GM23248 (cell line): ENCODE data around the gene ADGRF5. TPM values are rescaled to one million over a fixed set of nuclear protein-coding genes. Genes with fewer than 3 reads are reported as not detected.

Experiments used
- DNase-seq: peaks from one replicate; pipeline ENCODE4 v3.0.0-alpha.2; 2015
- H2AFZ ChIP-seq: fragments of 200-600 bp; sonication (generic); 2 replicates; pipeline ENCODE4 v1.6.1; 2016; ENCODE audit warnings: antibody characterized with exemption
- H3F3A ChIP-seq: fragments of 200-600 bp; sonication (generic); 2 replicates; pipeline ENCODE4 v1.6.1; 2016; ENCODE audit warnings: mild to moderate bottlenecking, antibody characterized with exemption, mixed run types; ENCODE audit not compliant: insufficient read depth
- H3K27ac ChIP-seq: fragments of 200-600 bp; sonication (generic); 2 replicates; pipeline ENCODE4 v1.5.1; 2016; ENCODE audit warnings: mild to moderate bottlenecking
- H3K27me3 ChIP-seq: fragments of 200-600 bp; sonication (generic); replicated peaks from 2 replicates; pipeline ENCODE4 v1.6.1; 2016; ENCODE audit warnings: mild to moderate bottlenecking; ENCODE audit not compliant: insufficient read depth
- H3K36me3 ChIP-seq: fragments of 200-600 bp; sonication (generic); 2 replicates; pipeline ENCODE4 v1.6.1; 2016; ENCODE audit warnings: low read depth, mild to moderate bottlenecking
- H3K4me1 ChIP-seq: fragments of 200-600 bp; sonication (generic); 2 replicates; pipeline ENCODE4 v1.6.1; 2016; ENCODE audit warnings: mild to moderate bottlenecking; ENCODE audit not compliant: insufficient read depth
- H3K4me2 ChIP-seq: fragments of 200-600 bp; sonication (generic); one replicate; pipeline ENCODE4 v1.6.1; 2016; ENCODE audit warnings: mild to moderate bottlenecking; ENCODE audit not compliant: unreplicated experiment
- H3K4me3 ChIP-seq: fragments of 200-600 bp; sonication (generic); 2 replicates; pipeline ENCODE4 v1.5.1; 2016; ENCODE audit warnings: mild to moderate bottlenecking
- H3K79me2 ChIP-seq: fragments of 200-600 bp; sonication (generic); 2 replicates; pipeline ENCODE4 v1.6.1; 2016; ENCODE audit warnings: mild to moderate bottlenecking; ENCODE audit not compliant: insufficient read depth
- H3K9ac ChIP-seq: fragments of 200-600 bp; sonication (generic); 2 replicates; pipeline ENCODE4 v1.6.1; 2016; ENCODE audit warnings: mild to moderate bottlenecking
- H3K9me2 ChIP-seq: fragments of 200-600 bp; sonication (generic); 2 replicates; pipeline ENCODE4 v1.6.1; 2016; ENCODE audit warnings: mixed run types, mild to moderate bottlenecking, moderate library complexity; ENCODE audit not compliant: insufficient read depth
- H3K9me3 ChIP-seq: fragments of 200-600 bp; sonication (generic); one replicate; pipeline ENCODE4 v1.6.1; 2017; ENCODE audit warnings: low read depth
- H4K20me1 ChIP-seq: fragments of 200-600 bp; sonication (generic); 2 replicates; pipeline ENCODE4 v1.6.0; 2016; ENCODE audit not compliant: insufficient read depth
- EZH2 ChIP-seq: fragments of 200-600 bp; sonication (generic); IDR thresholded peaks from 2 replicates; pipeline ENCODE4 v1.6.1; 2018; ENCODE audit warnings: antibody characterized with exemption, mild to moderate bottlenecking; ENCODE audit not compliant: insufficient read depth, poor library complexity, severe bottlenecking
- EZH2phosphoT487 ChIP-seq: fragments of 200-600 bp; sonication (generic); IDR thresholded peaks from 2 replicates; pipeline ENCODE4 v1.6.1; 2018; ENCODE audit warnings: antibody characterized with exemption, moderate library complexity, mild to moderate bottlenecking, low read depth; ENCODE audit not compliant: insufficient read depth
- WGBS, 2 experiments: methylation state at CpG; one replicate each; pipeline ENCODE4 v1.1.6; 2015 to 2017; ENCODE audit warnings: low lambda C conversion rate in 2 of 2, low coverage in 1 of 2; ENCODE audit errors: missing lambda C conversion rate in 2 of 2; 5-methylcytosine and 5-hydroxymethylcytosine counted together
- in situ Hi-C: fragments of 300-500 bp; cut with MboI; formaldehyde crosslinking; loops from 2 replicates; pipeline ENCODE4 v1.15.0; 2020
- polyA plus RNA-seq: library from polyadenylated mRNA; unstranded; fragments of >200 nt; fragmentation: Nextera tagmentation; extraction: Ambion mirVana; gene quantifications from 2 replicates; pipeline ENCODE4 v1.2.1, GENCODE V29; 2016
- total RNA-seq: library from RNA; depleted of rRNA; stranded (reverse); fragments of >200 nt; shearing (Covaris generic); gene quantifications from 2 replicates; pipeline ENCODE4 v1.2.3, GENCODE V29; 2014

Gene ADGRF5
- total and polyA plus RNA-seq, 2 experiments from 2014 or later, result 0.29 to 0.65 TPM

DNA sequence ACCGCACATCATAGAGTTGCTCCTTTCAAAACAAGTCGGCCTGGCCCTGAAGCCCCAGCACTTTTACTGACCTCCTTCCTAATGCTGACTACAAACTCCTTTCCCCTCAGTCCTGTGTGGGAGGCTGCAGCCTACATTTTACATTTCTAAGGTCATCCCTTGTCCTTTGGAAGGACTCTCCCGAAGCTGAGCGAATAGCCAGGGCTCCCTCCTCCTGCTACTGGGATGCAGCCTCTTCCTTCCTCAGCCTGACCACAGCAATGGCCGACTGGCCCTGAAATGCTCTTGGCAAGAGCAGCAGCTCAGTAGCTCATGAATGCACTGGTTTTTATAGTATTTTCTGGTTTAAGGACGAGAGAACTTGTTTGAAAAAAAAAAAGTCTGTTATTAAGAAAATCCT, 679 bp downstream of the ADGRF5 start:
- no peaks in the 10 kb centered on the region for H4K20me1 ChIP-seq
- H3K27me3 ChIP-seq, result no peaks in the 10 kb centered on the region
- H3K9me3 ChIP-seq, result no peaks in the 10 kb centered on the region
- no peaks in the 10 kb centered on the region for H3K36me3 ChIP-seq
- no peak for DNase-seq
- H3K4me1 ChIP-seq, result peaks cover 4% of the 10 kb centered on the region; the same call in 1 of the 2 replicates
- 0 out of 2 replicates have a peak, but pooled peaks cover 4% of the 10 kb centered on the region for H3F3A ChIP-seq
- TF ChIP-seq EZH2phosphoT487 (no peak), EZH2 (no peak)
- no peaks in the 10 kb centered on the region for H3K9me2 ChIP-seq
- in situ Hi-C loops, result no loop called here
- no peak overlapping the region for H3K9ac ChIP-seq
- no peak overlapping the region for H3K4me2 ChIP-seq
- H3K4me3 ChIP-seq, result no peak overlapping the region
- no peak overlapping the region for H2AFZ ChIP-seq
- H3K79me2 ChIP-seq, result no peaks in the 10 kb centered on the region
- H3K27ac ChIP-seq, result no peak overlapping the region
- WGBS, 2 experiments, result 39 to 48% methylated on average over 6 of the region's 6 CpGs

DNA sequence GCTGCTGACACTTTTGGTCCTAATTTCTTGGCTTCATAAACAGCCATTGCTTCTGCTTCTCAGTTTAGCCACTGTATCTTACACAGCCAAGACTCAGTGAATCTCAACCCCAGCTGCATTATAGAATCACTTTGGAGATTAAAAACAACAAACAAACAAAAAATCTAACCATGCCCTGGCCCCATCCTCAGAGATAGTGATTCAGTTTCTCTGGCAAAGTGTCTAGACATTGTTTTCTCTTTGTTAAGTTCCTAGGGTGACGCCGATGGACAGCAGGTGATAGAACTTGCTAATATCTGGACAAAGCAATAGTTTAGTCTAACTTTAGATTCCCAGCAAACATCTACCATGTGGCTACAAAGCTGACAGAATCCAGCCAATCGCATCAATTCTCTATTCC, 2.9 kb downstream of the ADGRF5 start:
- no peaks in the 10 kb centered on the region for H3K9me2 ChIP-seq
- no peak for TF ChIP-seq EZH2phosphoT487
- no peak for TF ChIP-seq EZH2
- peak; percentile 3 for DNase-seq
- in situ Hi-C loops, result no loop called here
- H3K79me2 ChIP-seq, result no peaks in the 10 kb centered on the region
- no peak overlapping the region for H3K27ac ChIP-seq
- no peaks in the 10 kb centered on the region for H4K20me1 ChIP-seq
- H3K4me2 ChIP-seq, result no peak overlapping the region
- H3K4me1 ChIP-seq, result no peaks in the 10 kb centered on the region
- no peak overlapping the region for H3K9ac ChIP-seq
- 56 to 58% methylated on average over 3 of the region's 3 CpGs for WGBS, 2 experiments
- no peak overlapping the region for H3K4me3 ChIP-seq
- no peaks in the 10 kb centered on the region for H3K36me3 ChIP-seq
- no peaks in the 10 kb centered on the region for H3F3A ChIP-seq
- no peaks in the 10 kb centered on the region for H3K27me3 ChIP-seq
- H3K9me3 ChIP-seq, result no peaks in the 10 kb centered on the region
- no peak overlapping the region for H2AFZ ChIP-seq

DNA sequence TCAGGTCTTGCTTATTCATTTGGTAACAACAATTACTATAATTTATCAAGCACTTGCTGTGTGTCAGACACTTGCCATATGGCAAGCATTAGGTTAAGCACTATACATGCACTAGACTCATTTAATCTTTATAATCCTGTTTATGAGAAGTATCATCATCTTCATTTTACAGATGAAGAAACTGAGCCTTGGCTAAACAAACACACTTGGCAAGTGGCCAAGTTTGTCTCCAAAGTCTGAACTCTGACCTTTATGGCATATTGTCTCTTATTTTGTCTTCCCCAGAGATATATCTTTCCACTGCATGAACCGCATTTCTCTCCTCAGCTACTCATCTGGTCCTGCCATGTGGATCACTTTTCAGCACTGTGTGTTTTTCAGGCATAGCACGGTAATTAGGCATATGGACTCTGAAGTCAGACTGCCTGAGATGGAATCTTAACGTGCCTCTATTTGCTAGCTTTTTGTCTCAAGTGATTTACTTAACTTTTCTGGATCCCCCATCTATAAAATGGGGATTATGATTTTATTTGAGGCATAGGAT, 4.7 kb downstream of the ADGRF5 start:
- Histone ChIP-seq H3K4me1 (no peaks in the 10 kb centered on the region), H3K27me3 (no peaks in the 10 kb centered on the region)

GRCh38 chr6:46915866-46916265, 5.9 kb downstream of the ADGRF5 start:
- Histone ChIP-seq H3K27me3 (no peaks in the 10 kb centered on the region), H3K27ac (no peak overlapping the region), H4K20me1 (no peaks in the 10 kb centered on the region), H3K9me2 (no peaks in the 10 kb centered on the region), H3K4me3 (no peak overlapping the region), H3F3A (no peaks in the 10 kb centered on the region), H2AFZ (no peak overlapping the region), H3K9me3 (no peaks in the 10 kb centered on the region), H3K4me1 (no peaks in the 10 kb centered on the region), H3K9ac (no peak overlapping the region), H3K4me2 (no peak overlapping the region), H3K79me2 (no peaks in the 10 kb centered on the region), H3K36me3 (no peaks in the 10 kb centered on the region)
- in situ Hi-C loops, result no loop called here
- no peak for TF ChIP-seq EZH2
- no peak for TF ChIP-seq EZH2phosphoT487
- 47 to 54% methylated on average over 4 of the region's 4 CpGs for WGBS, 2 experiments
- DNase-seq, result no peak

More for the DNA sequence above, 4.7 kb downstream of the ADGRF5 start:
- Histone ChIP-seq H3K9me3 (no peaks in the 10 kb centered on the region), H2AFZ (no peak overlapping the region), H3F3A (no peaks in the 10 kb centered on the region), H4K20me1 (no peaks in the 10 kb centered on the region), H3K9ac (no peak overlapping the region), H3K27ac (no peak overlapping the region), H3K4me2 (no peak overlapping the region), H3K4me3 (no peak overlapping the region), H3K79me2 (no peaks in the 10 kb centered on the region), H3K9me2 (no peaks in the 10 kb centered on the region), H3K36me3 (no peaks in the 10 kb centered on the region)
- in situ Hi-C loops, result no loop called here
- no peak for TF ChIP-seq EZH2phosphoT487
- no peak for TF ChIP-seq EZH2
- DNase-seq, result no peak
- WGBS, 2 experiments, result 10 to 22% methylated on average over 3 of the region's 3 CpGs

- no peak for DNase-seq
- Histone ChIP-seq H3K4me3 (no peak overlapping the region), H3K9ac (no peak overlapping the region), H2AFZ (no peak overlapping the region), H3K9me2 (no peaks in the 10 kb centered on the region), H3K4me2 (no peak overlapping the region), H3K79me2 (no peaks in the 10 kb centered on the region), H3K4me1 (no peaks in the 10 kb centered on the region), H3K9me3 (no peaks in the 10 kb centered on the region), H3K27ac (no peak overlapping the region), H3K36me3 (no peaks in the 10 kb centered on the region), H4K20me1 (no peaks in the 10 kb centered on the region), H3F3A (no peaks in the 10 kb centered on the region), H3K27me3 (no peaks in the 10 kb centered on the region)
- TF ChIP-seq EZH2, result no peak
- TF ChIP-seq EZH2phosphoT487, result no peak
- in situ Hi-C loops, result no loop called here
Observed at GRCh38 chr6:46915380-46915779, 6.4 kb downstream of the ADGRF5 start.
